Liver (tissue), 9 donors: Measurements from ENCODE around the gene ZER1. TPM values are rescaled to one million over a fixed set of nuclear protein-coding genes. Genes with fewer than 3 reads are reported as not detected.
A peak's percentile ranks its signal among the peaks of the same experiment; 100 is the strongest.

Experiments
- DNase-seq: peaks from one replicate; pipeline ENCODE4 v3.0.0-alpha.2; 2017; ENCODE audit warnings: low spot score
- H3K27ac ChIP-seq, 2 donors: one replicate each; pipeline ENCODE4 v1.7.0; 2013; ENCODE audit warnings: inconsistent platforms in 2 of 2, low read length in 2 of 2, control low read depth in 1 of 2, low read depth in 1 of 2, mild to moderate bottlenecking in 1 of 2
- H3K27me3 ChIP-seq, 4 donors: one replicate each; pipeline versions ENCODE4 v1.6.1 to v1.7.0; 2013; ENCODE audit warnings: low read length in 3 of 4, inconsistent platforms in 1 of 4, mild to moderate bottlenecking in 1 of 4, moderate library complexity in 1 of 4; ENCODE audit not compliant: control insufficient read depth in 4 of 4, insufficient read depth in 4 of 4
- H3K36me3 ChIP-seq, 4 donors: one replicate each; pipeline versions ENCODE4 v1.6.1 to v1.7.0; 2013; ENCODE audit warnings: low read length in 3 of 4, mild to moderate bottlenecking in 3 of 4, low read depth in 1 of 4, moderate library complexity in 1 of 4; ENCODE audit not compliant: control insufficient read depth in 4 of 4, insufficient read depth in 3 of 4
- H3K4me1 ChIP-seq, 4 donors: one replicate each; pipeline versions ENCODE4 v1.6.1 to v1.7.0; 2013; ENCODE audit warnings: low read length in 3 of 4, mild to moderate bottlenecking in 3 of 4, moderate library complexity in 1 of 4; ENCODE audit not compliant: control insufficient read depth in 4 of 4, insufficient read depth in 4 of 4
- H3K4me3 ChIP-seq, 3 donors: one replicate each; pipeline versions ENCODE4 v1.6.1 to v1.7.0; 2013; ENCODE audit warnings: low read length in 3 of 3, control low read depth in 1 of 3, low read depth in 1 of 3, mild to moderate bottlenecking in 1 of 3
- H3K9ac ChIP-seq, 2 donors: one replicate each; pipeline ENCODE4 v1.7.0; 2013; ENCODE audit warnings: low read length in 2 of 2, mild to moderate bottlenecking in 2 of 2, moderate library complexity in 2 of 2, control low read depth in 1 of 2, low read depth in 1 of 2
- H3K9me3 ChIP-seq, 4 donors: one replicate each; pipeline versions ENCODE4 v1.6.1 to v1.7.0; 2013; ENCODE audit warnings: low read length in 3 of 4; ENCODE audit not compliant: control insufficient read depth in 4 of 4
- EGR1 ChIP-seq, 2 donors: IDR thresholded peaks; 2 replicates each; pipeline ENCODE4 v1.6.1; 2016 to 2018; ENCODE audit warnings: antibody characterized with exemption in 2 of 2, low read depth in 2 of 2
- FOXA1 ChIP-seq: IDR thresholded peaks from 2 replicates; pipeline ENCODE4 v1.6.1; 2016; ENCODE audit warnings: antibody characterized with exemption
- GABPA ChIP-seq, 2 donors: IDR thresholded peaks in 1 of 2; conservative IDR thresholded peaks in 1 of 2; 2 replicates each; pipeline ENCODE4 v1.6.1; 2016; ENCODE audit warnings: antibody characterized with exemption in 2 of 2, mild to moderate bottlenecking in 1 of 2, moderate library complexity in 1 of 2
- HNF4A ChIP-seq, 2 donors: conservative IDR thresholded peaks; 2 replicates each; pipeline ENCODE4 v1.6.1; 2016; ENCODE audit warnings: antibody characterized with exemption in 2 of 2, mild to moderate bottlenecking in 2 of 2
- HNF4G ChIP-seq: IDR thresholded peaks from 2 replicates; pipeline ENCODE4 v1.6.1; 2016; ENCODE audit warnings: antibody characterized with exemption
- JUND ChIP-seq, 2 donors: IDR thresholded peaks; 2 replicates each; pipeline ENCODE4 v1.6.1; 2016; ENCODE audit warnings: antibody characterized with exemption in 2 of 2
- MAX ChIP-seq: IDR thresholded peaks from 2 replicates; pipeline ENCODE4 v1.6.1; 2016; ENCODE audit warnings: antibody characterized with exemption
- NR2F2 ChIP-seq: IDR thresholded peaks from 2 replicates; pipeline ENCODE4 v1.6.1; 2016; ENCODE audit warnings: antibody characterized with exemption
- RAD21 ChIP-seq, 2 donors: IDR thresholded peaks; 2 replicates each; pipeline ENCODE4 v1.6.1; 2016; ENCODE audit warnings: antibody characterized with exemption in 2 of 2, mild to moderate bottlenecking in 2 of 2
- REST ChIP-seq: IDR thresholded peaks from 2 replicates; pipeline ENCODE4 v1.6.1; 2016; ENCODE audit warnings: antibody characterized with exemption, mild to moderate bottlenecking
- RXRA ChIP-seq, 2 donors: IDR thresholded peaks; 2 replicates each; pipeline ENCODE4 v1.6.1; 2017 to 2018; ENCODE audit warnings: antibody characterized with exemption in 2 of 2, mild to moderate bottlenecking in 1 of 2
- SP1 ChIP-seq: IDR thresholded peaks from 2 replicates; pipeline ENCODE4 v1.6.1; 2018; ENCODE audit warnings: antibody characterized with exemption, mild to moderate bottlenecking
- TAF1 ChIP-seq: conservative IDR thresholded peaks from 2 replicates; pipeline ENCODE4 v1.6.1; 2016; ENCODE audit warnings: antibody characterized with exemption, mild to moderate bottlenecking
- YY1 ChIP-seq: IDR thresholded peaks from 2 replicates; pipeline ENCODE4 v1.6.1; 2016; ENCODE audit warnings: antibody characterized with exemption, mild to moderate bottlenecking
- ZBTB33 ChIP-seq: IDR thresholded peaks from 2 replicates; pipeline ENCODE4 v1.6.1; 2016; ENCODE audit warnings: antibody characterized with exemption
- WGBS: extraction: QIAGEN DNeasy Blood & Tissue Kit; methylation state at CpG from one replicate; pipeline ENCODE4 v1.1.7; 2013; 5-methylcytosine and 5-hydroxymethylcytosine counted together
- polyA plus RNA-seq, 2 donors: library from polyadenylated mRNA; stranded (reverse) in 1 of 2; unstranded in 1 of 2; fragments of 200-250 nt in 1 of 2; fragments of >200 nt in 1 of 2; fragmentation: Nextera tagmentation in 1 of 2; extraction: Ambion mirVana in 1 of 2; gene quantifications; one replicate each; pipeline versions ENCODE4 v1.2.1 to v1.2.3, GENCODE V29; 2013 to 2015
- total RNA-seq, 2 donors: library from RNA; depleted of rRNA; stranded (reverse); fragments of >200 nt; gene quantifications; one replicate each; pipeline ENCODE4 v1.2.3, GENCODE V29; 2014
- donor health status: healthy.
- donor health status: healthy.
- donor health status: healthy.
- donor health status: healthy.
- donor health status: healthy.

ZER1 gene
- total and polyA plus RNA-seq, 4 donors = 7.6 to 29.1 (median 15.8) TPM

GRCh38 chr9:128684325-128685199, 87.2 kb downstream of the ZER1 start:
- Histone ChIP-seq H3K9me3 (no peaks in the 10 kb centered on the region), H3K36me3 (no peaks in the 10 kb centered on the region), H3K27ac (peak overlapping the region; percentile 49 to 79), H3K9ac (peak overlapping the region; percentile 94 to 95), H3K27me3 (no peaks in the 10 kb centered on the region), H3K4me1 (peaks cover 0 to 38% (median 19%) of the 10 kb centered on the region in 4 donors), H3K4me3 (peak overlapping the region; percentile 61 to 77 (median 64))
- 15% methylated on average over 15 of the region's 15 CpGs for WGBS
- peak; percentile 93 for TF ChIP-seq YY1
- no peak for TF ChIP-seq RAD21 (IDR thresholded peaks at IDR 0.05)
- TF ChIP-seq NR2F2 = peak; percentile 27
- TF ChIP-seq RXRA (IDR thresholded peaks at IDR 0.05) = peak in 1 of 2 donors; percentile 13
- TF ChIP-seq SP1 = peak; percentile 27
- no peak for TF ChIP-seq EGR1 (IDR thresholded peaks at IDR 0.05; ENCODE audit: low read depth in 2 of 2)
- peak; percentile 30 for TF ChIP-seq MAX
- no peak for TF ChIP-seq TAF1
- TF ChIP-seq GABPA (IDR thresholded peaks at IDR 0.05 in 1 of 2, conservative IDR thresholded peaks at IDR 0.05 in 1 of 2) = peak in 1 of 2 donors; percentile 24
- TF ChIP-seq HNF4A (conservative IDR thresholded peaks at IDR 0.05) = peak in 1 of 2 donors; percentile 15
- peak; percentile 55 for TF ChIP-seq REST
- DNase-seq = no peak

GRCh38 chr9:128684065-128684324, 87.7 kb downstream of the ZER1 start:
- Histone ChIP-seq H3K36me3 (no peaks in the 10 kb centered on the region), H3K9me3 (no peaks in the 10 kb centered on the region), H3K27me3 (no peaks in the 10 kb centered on the region), H3K9ac (peak overlapping the region; percentile 94 to 95), H3K4me1 (peaks cover 0 to 38% (median 19%) of the 10 kb centered on the region in 4 donors), H3K27ac (peak overlapping the region; percentile 49 to 79), H3K4me3 (peak overlapping the region; percentile 61 to 77 (median 64))
- peak; percentile 47 for TF ChIP-seq TAF1
- no peak for TF ChIP-seq JUND (IDR thresholded peaks at IDR 0.05)
- DNase-seq = no peak
- WGBS = under 1% methylated on average over 3 of the region's 3 CpGs

- Histone ChIP-seq H3K27me3 (no peaks in the 10 kb centered on the region), H3K27ac (peak overlapping the region; percentile 49 to 79), H3K36me3 (no peaks in the 10 kb centered on the region), H3K4me1 (peaks cover 0 to 37% (median 19%) of the 10 kb centered on the region in 4 donors), H3K9ac (peak overlapping the region; percentile 94 to 95), H3K4me3 (peak overlapping the region; percentile 61 to 77 (median 64)), H3K9me3 (no peaks in the 10 kb centered on the region)
- WGBS = 4% methylated on average over 21 of the region's 21 CpGs
- no peak for DNase-seq
- TF ChIP-seq MAX = peak; percentile 31
- no peak for TF ChIP-seq REST
- no peak for TF ChIP-seq GABPA (IDR thresholded peaks at IDR 0.05 in 1 of 2, conservative IDR thresholded peaks at IDR 0.05 in 1 of 2)
- TF ChIP-seq TAF1 = no peak
- no peak for TF ChIP-seq RAD21 (IDR thresholded peaks at IDR 0.05)
- TF ChIP-seq HNF4A (conservative IDR thresholded peaks at IDR 0.05) = no peak
- TF ChIP-seq ZBTB33 = no peak
- TF ChIP-seq HNF4G = no peak
- peak; percentile 19 for TF ChIP-seq SP1
- no peak for TF ChIP-seq EGR1 (IDR thresholded peaks at IDR 0.05; ENCODE audit: low read depth in 2 of 2)
- no peak for TF ChIP-seq FOXA1
These were observed 88.2 kb downstream of the ZER1 start for GRCh38 chr9:128683340-128684064.
